HCT116 (cell line): ENCODE measurements around the gene NXPE2.

Experiments
- ATF3 ChIP-seq: IDR thresholded peaks from 2 replicates; pipeline ENCODE4 v1.6.1; 2012
- CEBPB ChIP-seq: IDR thresholded peaks from 2 replicates; pipeline ENCODE4 v1.6.1; 2012; ENCODE audit warnings: low read depth
- EZH2 ChIP-seq: fragments of 200-600 bp; sonication (generic); IDR thresholded peaks from 2 replicates; pipeline ENCODE4 v1.6.1; 2017; ENCODE audit warnings: antibody characterized with exemption, mixed run types
- EZH2phosphoT487 ChIP-seq: fragments of 200-600 bp; IDR thresholded peaks from 2 replicates; pipeline ENCODE4 v1.6.1; 2018; ENCODE audit warnings: antibody characterized with exemption, borderline replicate concordance
- FOSL1 ChIP-seq: IDR thresholded peaks from 2 replicates; pipeline ENCODE4 v1.6.1; 2012; ENCODE audit warnings: low read depth
- JUND ChIP-seq: IDR thresholded peaks from 2 replicates; pipeline ENCODE4 v1.6.1; 2012
- POLR2A ChIP-seq: IDR thresholded peaks from 2 replicates; pipeline ENCODE4 v1.7.0; 2011; ENCODE audit warnings: borderline replicate concordance; ENCODE audit not compliant: insufficient read depth, insufficient read length; ENCODE audit errors: extremely low read depth
- POLR2AphosphoS5 ChIP-seq: IDR thresholded peaks from 2 replicates; pipeline ENCODE4 v1.6.1; 2011; ENCODE audit warnings: mild to moderate bottlenecking, low read depth, low read length, moderate library complexity
- RAD21 ChIP-seq: IDR thresholded peaks from 2 replicates; pipeline ENCODE4 v1.6.1; 2012; ENCODE audit warnings: low read depth, mild to moderate bottlenecking
- REST ChIP-seq: IDR thresholded peaks from 2 replicates; pipeline ENCODE4 v1.6.1; 2012; ENCODE audit warnings: low read depth
- ZNF274 ChIP-seq: fragments of 200-500 bp; sonication (Bioruptor generic); IDR thresholded peaks from 2 replicates; pipeline ENCODE4 v1.6.1; 2014; ENCODE audit warnings: mild to moderate bottlenecking, low read depth, low read length, inconsistent platforms
- TF ChIP-seq, protein P1 (sequence below), 3 experiments: fragments of 200-600 bp in 1 of 3; sonication (generic) in 1 of 3; IDR thresholded peaks in 2 of 3; conservative IDR thresholded peaks in 1 of 3; 2 replicates each; pipeline ENCODE4 v1.5.1; 2012 to 2017; ENCODE audit warnings: low read depth in 2 of 3, low read length in 2 of 3, antibody characterized with exemption in 1 of 3, borderline replicate concordance in 1 of 3, control low read depth in 1 of 3, mild to moderate bottlenecking in 1 of 3, mixed read lengths in 1 of 3, mixed run types in 1 of 3, moderate library complexity in 1 of 3; ENCODE audit not compliant: insufficient read depth in 1 of 3
- TF ChIP-seq, protein P2 (sequence below): IDR thresholded peaks from 2 replicates; pipeline ENCODE4 v1.6.1; 2011; ENCODE audit warnings: mild to moderate bottlenecking, low read length, moderate library complexity; ENCODE audit not compliant: insufficient replicate concordance; ENCODE audit errors: extremely low read depth

DNA sequence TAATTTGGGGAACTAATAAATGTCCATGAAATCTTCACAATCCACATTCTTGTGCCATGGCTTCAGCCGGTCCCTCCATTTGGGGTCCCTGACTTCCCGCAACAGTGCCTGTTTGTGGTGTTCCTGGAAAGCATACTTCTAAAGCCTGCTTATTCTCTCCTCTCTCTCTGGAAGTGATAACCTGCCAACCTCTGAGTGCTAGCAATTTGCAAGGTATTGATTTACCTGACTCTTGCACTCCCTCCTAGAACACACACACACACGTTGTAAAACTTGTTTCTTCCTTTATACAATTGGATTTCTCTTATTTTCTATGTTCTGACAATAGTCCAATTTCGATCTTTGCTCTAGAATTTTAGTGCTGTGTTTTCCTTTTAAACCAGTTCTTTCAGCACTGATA, 58.5 kb downstream of the NXPE2 start:
- TF ChIP-seq EZH2phosphoT487 (no peak), ATF3 (no peak), POLR2A (no peak), RAD21 (no peak), CEBPB (no peak), JUND (no peak), FOSL1 (no peak), ZNF274 (no peak), REST (no peak), EZH2 (no peak), POLR2AphosphoS5 (no peak)
- TF ChIP-seq, protein P1, sequence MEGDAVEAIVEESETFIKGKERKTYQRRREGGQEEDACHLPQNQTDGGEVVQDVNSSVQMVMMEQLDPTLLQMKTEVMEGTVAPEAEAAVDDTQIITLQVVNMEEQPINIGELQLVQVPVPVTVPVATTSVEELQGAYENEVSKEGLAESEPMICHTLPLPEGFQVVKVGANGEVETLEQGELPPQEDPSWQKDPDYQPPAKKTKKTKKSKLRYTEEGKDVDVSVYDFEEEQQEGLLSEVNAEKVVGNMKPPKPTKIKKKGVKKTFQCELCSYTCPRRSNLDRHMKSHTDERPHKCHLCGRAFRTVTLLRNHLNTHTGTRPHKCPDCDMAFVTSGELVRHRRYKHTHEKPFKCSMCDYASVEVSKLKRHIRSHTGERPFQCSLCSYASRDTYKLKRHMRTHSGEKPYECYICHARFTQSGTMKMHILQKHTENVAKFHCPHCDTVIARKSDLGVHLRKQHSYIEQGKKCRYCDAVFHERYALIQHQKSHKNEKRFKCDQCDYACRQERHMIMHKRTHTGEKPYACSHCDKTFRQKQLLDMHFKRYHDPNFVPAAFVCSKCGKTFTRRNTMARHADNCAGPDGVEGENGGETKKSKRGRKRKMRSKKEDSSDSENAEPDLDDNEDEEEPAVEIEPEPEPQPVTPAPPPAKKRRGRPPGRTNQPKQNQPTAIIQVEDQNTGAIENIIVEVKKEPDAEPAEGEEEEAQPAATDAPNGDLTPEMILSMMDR (IDR thresholded peaks at IDR 0.05 in 2 of 3, conservative IDR thresholded peaks at IDR 0.05 in 1 of 3; ENCODE audit: borderline replicate concordance in 1 of 3, insufficient read depth in 1 of 3, low read depth in 2 of 3, low read length in 2 of 3), result no peak
- TF ChIP-seq, protein P2, sequence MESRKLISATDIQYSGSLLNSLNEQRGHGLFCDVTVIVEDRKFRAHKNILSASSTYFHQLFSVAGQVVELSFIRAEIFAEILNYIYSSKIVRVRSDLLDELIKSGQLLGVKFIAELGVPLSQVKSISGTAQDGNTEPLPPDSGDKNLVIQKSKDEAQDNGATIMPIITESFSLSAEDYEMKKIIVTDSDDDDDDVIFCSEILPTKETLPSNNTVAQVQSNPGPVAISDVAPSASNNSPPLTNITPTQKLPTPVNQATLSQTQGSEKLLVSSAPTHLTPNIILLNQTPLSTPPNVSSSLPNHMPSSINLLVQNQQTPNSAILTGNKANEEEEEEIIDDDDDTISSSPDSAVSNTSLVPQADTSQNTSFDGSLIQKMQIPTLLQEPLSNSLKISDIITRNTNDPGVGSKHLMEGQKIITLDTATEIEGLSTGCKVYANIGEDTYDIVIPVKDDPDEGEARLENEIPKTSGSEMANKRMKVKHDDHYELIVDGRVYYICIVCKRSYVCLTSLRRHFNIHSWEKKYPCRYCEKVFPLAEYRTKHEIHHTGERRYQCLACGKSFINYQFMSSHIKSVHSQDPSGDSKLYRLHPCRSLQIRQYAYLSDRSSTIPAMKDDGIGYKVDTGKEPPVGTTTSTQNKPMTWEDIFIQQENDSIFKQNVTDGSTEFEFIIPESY, result no peak
